ENCODE measurements around the gene KRCC1. TPM values are rescaled to one million over a fixed set of nuclear protein-coding genes. Genes with fewer than 3 reads are reported as not detected.

The KRCC1 gene
- polyA plus RNA-seq, 1 experiment: 42.6 TPM

DNA sequence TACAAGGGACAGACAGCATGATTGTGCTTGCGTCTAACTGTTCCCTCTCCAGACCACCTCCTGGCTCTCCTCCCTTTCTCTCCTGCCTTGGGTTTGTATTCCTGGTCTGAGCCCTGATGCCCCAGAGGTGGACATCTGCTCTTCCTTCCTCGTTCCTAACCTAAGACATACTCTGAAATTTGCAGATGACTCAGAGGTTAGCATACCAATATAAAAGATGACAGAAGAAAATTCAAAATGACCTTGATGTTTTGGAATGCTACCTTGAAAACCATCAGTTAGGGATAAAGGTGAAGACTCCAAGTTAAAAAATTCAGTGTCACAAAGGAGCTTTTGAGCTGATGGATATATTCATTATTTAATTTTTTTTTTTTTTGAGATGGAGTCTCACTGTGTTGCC, 25.0 kb upstream of the KRCC1 start:
- TF ChIP-seq, protein P1, sequence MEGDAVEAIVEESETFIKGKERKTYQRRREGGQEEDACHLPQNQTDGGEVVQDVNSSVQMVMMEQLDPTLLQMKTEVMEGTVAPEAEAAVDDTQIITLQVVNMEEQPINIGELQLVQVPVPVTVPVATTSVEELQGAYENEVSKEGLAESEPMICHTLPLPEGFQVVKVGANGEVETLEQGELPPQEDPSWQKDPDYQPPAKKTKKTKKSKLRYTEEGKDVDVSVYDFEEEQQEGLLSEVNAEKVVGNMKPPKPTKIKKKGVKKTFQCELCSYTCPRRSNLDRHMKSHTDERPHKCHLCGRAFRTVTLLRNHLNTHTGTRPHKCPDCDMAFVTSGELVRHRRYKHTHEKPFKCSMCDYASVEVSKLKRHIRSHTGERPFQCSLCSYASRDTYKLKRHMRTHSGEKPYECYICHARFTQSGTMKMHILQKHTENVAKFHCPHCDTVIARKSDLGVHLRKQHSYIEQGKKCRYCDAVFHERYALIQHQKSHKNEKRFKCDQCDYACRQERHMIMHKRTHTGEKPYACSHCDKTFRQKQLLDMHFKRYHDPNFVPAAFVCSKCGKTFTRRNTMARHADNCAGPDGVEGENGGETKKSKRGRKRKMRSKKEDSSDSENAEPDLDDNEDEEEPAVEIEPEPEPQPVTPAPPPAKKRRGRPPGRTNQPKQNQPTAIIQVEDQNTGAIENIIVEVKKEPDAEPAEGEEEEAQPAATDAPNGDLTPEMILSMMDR (IDR thresholded peaks at IDR 0.05; ENCODE audit: low read depth, low read length): no peak
- H3K27me3 ChIP-seq (ENCODE audit: control insufficient read depth, insufficient read depth, low read length): no peaks in the 10 kb centered on the region
- ChIA-PET CTCF (no interaction called here), POLR2A (no interaction called here)
- DNase-seq (ENCODE audit: low read depth, low spot score): no peak
- H3K4me3 ChIP-seq (ENCODE audit: low read depth, low read length): no peak overlapping the region
- H3K27ac ChIP-seq (ENCODE audit: low read depth, low read length): no peak overlapping the region
- H3K9me3 ChIP-seq (ENCODE audit: control insufficient read depth, insufficient read depth, low read length): no peaks in the 10 kb centered on the region

DNA sequence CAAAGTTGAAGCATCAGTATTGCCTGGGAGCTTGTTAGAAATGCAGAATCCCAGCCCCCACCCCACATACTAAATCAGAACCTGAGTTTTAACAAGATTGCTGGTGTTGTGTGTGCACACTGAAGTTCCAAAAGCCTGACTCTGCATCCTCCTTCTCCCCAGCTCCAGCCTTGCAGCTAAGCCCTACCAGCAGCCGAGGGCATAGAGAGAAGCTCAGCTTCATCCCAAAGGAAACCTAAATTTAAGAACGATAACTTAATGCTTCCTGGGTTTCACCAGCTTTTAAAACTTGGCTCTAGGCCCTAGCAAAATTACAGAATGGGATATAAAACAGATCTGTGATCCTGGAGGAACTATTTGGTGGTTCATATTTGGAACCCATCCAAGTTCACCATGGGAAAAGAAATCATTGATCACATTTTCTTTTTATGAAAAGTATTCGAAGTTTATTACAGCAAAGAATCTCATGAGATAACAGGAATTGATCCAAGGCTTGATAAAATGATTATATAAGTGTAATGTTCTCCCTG, 23.1 kb upstream of the KRCC1 start:
- CTCF ChIA-PET: interaction anchor here (2.5 kb wide), 1 partner anchor 18 kb away, joined by 7 read pairs; no protein-coding TSS in a partner anchor
- Histone ChIP-seq H3K4me3 (ENCODE audit: low read depth, low read length) (no peak overlapping the region), H3K9me3 (ENCODE audit: control insufficient read depth, insufficient read depth, low read length) (no peaks in the 10 kb centered on the region), H3K27ac (ENCODE audit: low read depth, low read length) (no peak overlapping the region), H3K27me3 (ENCODE audit: control insufficient read depth, insufficient read depth, low read length) (no peaks in the 10 kb centered on the region)
- TF ChIP-seq, protein P1 (IDR thresholded peaks at IDR 0.05; ENCODE audit: low read depth, low read length): no peak
- DNase-seq (ENCODE audit: low read depth, low spot score): no peak
- POLR2A ChIA-PET: no interaction called here

- TF ChIP-seq, protein P1 (IDR thresholded peaks at IDR 0.05; ENCODE audit: low read depth, low read length): no peak
- peaks cover 4% of the 10 kb centered on the region for H3K27me3 ChIP-seq (ENCODE audit: control insufficient read depth, insufficient read depth, low read length)
- H3K27ac ChIP-seq (ENCODE audit: low read depth, low read length): no peak overlapping the region
- ChIA-PET CTCF (interaction anchor here (2.5 kb wide), 1 partner anchor 16 kb away, joined by 7 read pairs; no protein-coding TSS in a partner anchor), POLR2A (no interaction called here)
- H3K4me3 ChIP-seq (ENCODE audit: low read depth, low read length): no peak overlapping the region
- no peaks in the 10 kb centered on the region for H3K9me3 ChIP-seq (ENCODE audit: control insufficient read depth, insufficient read depth, low read length)
- no peak for DNase-seq (ENCODE audit: low read depth, low spot score)
Observed at GRCh38 chr2:88077080-88077479, 21.5 kb upstream of the KRCC1 start.

- DNase-seq (ENCODE audit: low read depth, low spot score): peak; percentile 21
- CTCF ChIA-PET: interaction anchor here (2.2 kb wide), 1 partner anchor 14 kb away, joined by 17 read pairs; no protein-coding TSS in a partner anchor
- POLR2A ChIA-PET: no interaction called here
Observed at GRCh38 chr2:88074854-88075292, 19.3 kb upstream of the KRCC1 start.

DNA sequence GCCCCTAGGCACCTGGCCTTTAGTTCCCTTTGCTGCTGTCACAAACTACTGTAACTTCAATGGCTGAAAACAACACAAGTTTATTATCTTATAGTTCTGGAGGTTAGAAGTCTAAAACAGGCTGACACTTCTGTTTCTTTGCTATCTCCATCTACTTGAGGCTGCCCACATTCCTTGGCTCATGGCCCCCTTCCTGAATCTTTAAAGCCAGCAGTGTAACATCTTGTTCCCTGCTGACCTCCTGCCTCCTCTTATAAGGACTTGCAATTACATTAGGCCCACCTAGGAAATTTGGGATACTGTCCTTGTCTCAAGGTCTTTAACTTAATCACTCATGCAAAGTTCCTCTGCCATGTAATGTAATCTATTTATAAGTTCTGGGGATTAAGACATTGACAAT, 18.6 kb upstream of the KRCC1 start:
- CTCF ChIA-PET: interaction anchor here (2.2 kb wide), 1 partner anchor 13 kb away, joined by 17 read pairs; no protein-coding TSS in a partner anchor
- Histone ChIP-seq H3K27me3 (ENCODE audit: control insufficient read depth, insufficient read depth, low read length) (peaks cover 4% of the 10 kb centered on the region), H3K4me3 (ENCODE audit: low read depth, low read length) (no peak overlapping the region), H3K27ac (ENCODE audit: low read depth, low read length) (no peak overlapping the region), H3K9me3 (ENCODE audit: control insufficient read depth, insufficient read depth, low read length) (no peaks in the 10 kb centered on the region)
- DNase-seq (ENCODE audit: low read depth, low spot score): no peak
- POLR2A ChIA-PET: no interaction called here
- TF ChIP-seq, protein P1 (IDR thresholded peaks at IDR 0.05; ENCODE audit: low read depth, low read length): no peak

More at GRCh38 chr2:88074854-88075292, 19.3 kb upstream of the KRCC1 start:
- TF ChIP-seq, protein P1 (IDR thresholded peaks at IDR 0.05; ENCODE audit: low read depth, low read length): no peak
- no peak overlapping the region for H3K4me3 ChIP-seq (ENCODE audit: low read depth, low read length)
- H3K27me3 ChIP-seq (ENCODE audit: control insufficient read depth, insufficient read depth, low read length): peaks cover 4% of the 10 kb centered on the region
- no peak overlapping the region for H3K27ac ChIP-seq (ENCODE audit: low read depth, low read length)
- no peaks in the 10 kb centered on the region for H3K9me3 ChIP-seq (ENCODE audit: control insufficient read depth, insufficient read depth, low read length)

All from AG04450 (cell line).